Caco-2 (cell line): ENCODE data around the gene CWC15. TPM values are rescaled to one million over a fixed set of nuclear protein-coding genes. Genes with fewer than 3 reads are reported as not detected.
A peak's percentile ranks its signal among the peaks of the same experiment; 100 is the strongest.

Experiments used
- BruUV-seq: library from RNA; stranded (reverse); fragments of 400-500 nt; replicated peaks from 2 replicates; lab custom pipeline; 2021; lab: Mats Ljungman, UMichigan
- CTCF ChIA-PET: fragments of 300-600 bp; sonication (Branson Sonifier 250); formaldehyde crosslinking; loops from one replicate; lab custom pipeline; 2022; ENCODE audit warnings: antibody characterized with exemption; lab: Charles Lee
- POLR2A ChIA-PET: fragments of 300-600 bp; sonication (Branson Sonifier 250); formaldehyde crosslinking; loops from one replicate; lab custom pipeline; 2022; ENCODE audit warnings: antibody characterized with exemption; lab: Charles Lee
- DNase-seq, 2 experiments: peaks; one replicate each; pipeline versions ENCODE4 v3.0.0 to v3.0.0-alpha.2; 2020 to 2022
- H3K27me3 ChIP-seq: replicated peaks from 2 replicates; pipeline ENCODE4 v1.6.0; 2011; ENCODE audit warnings: low read length; ENCODE audit not compliant: control insufficient read depth, insufficient read depth
- H3K36me3 ChIP-seq: 2 replicates; pipeline ENCODE4 v1.5.1; 2011; ENCODE audit warnings: low read length; ENCODE audit not compliant: control insufficient read depth, insufficient read depth
- H3K4me1 ChIP-seq: fragments of 250-450 bp; sonication (Bioruptor Pico); 2 replicates; pipeline ENCODE4 v1.5.1; 2020; ENCODE audit warnings: mild to moderate bottlenecking
- H3K4me3 ChIP-seq: 2 replicates; pipeline ENCODE4 v1.5.1; 2011; ENCODE audit warnings: low read depth, mild to moderate bottlenecking, control low read depth, low read length
- H3K9me3 ChIP-seq: fragments of 250-450 bp; sonication (Bioruptor Pico); 2 replicates; pipeline ENCODE4 v1.5.1; 2020; ENCODE audit warnings: mild to moderate bottlenecking, moderate library complexity
- H3K27ac Mint-ChIP-seq: one replicate; pipeline ENCODE4 v1.8.0; 2022; ENCODE audit warnings: mixed read lengths; ENCODE audit not compliant: unreplicated experiment
- H3K27me3 Mint-ChIP-seq: one replicate; pipeline ENCODE4 v1.8.0; 2022; ENCODE audit warnings: mixed read lengths; ENCODE audit not compliant: insufficient read depth, unreplicated experiment
- H3K36me3 Mint-ChIP-seq: one replicate; pipeline ENCODE4 v1.8.0; 2022; ENCODE audit warnings: mild to moderate bottlenecking, mixed read lengths; ENCODE audit not compliant: insufficient read depth, unreplicated experiment
- H3K4me1 Mint-ChIP-seq: one replicate; pipeline ENCODE4 v1.8.0; 2022; ENCODE audit warnings: low read depth, mixed read lengths; ENCODE audit not compliant: unreplicated experiment
- H3K4me3 Mint-ChIP-seq: one replicate; pipeline ENCODE4 v1.8.0; 2022; ENCODE audit warnings: mild to moderate bottlenecking, moderate library complexity, mixed read lengths; ENCODE audit not compliant: unreplicated experiment
- H3K9me3 Mint-ChIP-seq: one replicate; pipeline ENCODE4 v1.8.0; 2022; ENCODE audit warnings: mixed read lengths; ENCODE audit not compliant: unreplicated experiment
- intact Hi-C: fragments of 100-400 bp; cut with micrococcal nuclease; formaldehyde crosslinking; loops from one replicate; pipeline ENCODE4 v1.10.0; 2022; ENCODE audit not compliant: unreplicated experiment
- total RNA-seq: library from RNA; stranded (reverse); gene quantifications from 2 replicates; pipeline ENCODE4 v1.2.3, GENCODE V29; 2022
- TF ChIP-seq, protein P1 (sequence below), 2 experiments: fragments of 200-600 bp in 1 of 2; IDR thresholded peaks; 1 replicate in 1 of 2; 2 replicates in 1 of 2; pipeline versions ENCODE4 v1.5.1 to v1.8.0; 2011 to 2022; ENCODE audit warnings: antibody characterized with exemption in 1 of 2, control low read depth in 1 of 2, inconsistent platforms in 1 of 2, low read depth in 1 of 2, low read length in 1 of 2, mild to moderate bottlenecking in 1 of 2, moderate library complexity in 1 of 2; ENCODE audit not compliant: insufficient read depth in 1 of 2, severe bottlenecking in 1 of 2, unreplicated experiment in 1 of 2

CWC15 gene
- total RNA-seq, 1 experiment from 2014 or later, result 137 TPM

DNA sequence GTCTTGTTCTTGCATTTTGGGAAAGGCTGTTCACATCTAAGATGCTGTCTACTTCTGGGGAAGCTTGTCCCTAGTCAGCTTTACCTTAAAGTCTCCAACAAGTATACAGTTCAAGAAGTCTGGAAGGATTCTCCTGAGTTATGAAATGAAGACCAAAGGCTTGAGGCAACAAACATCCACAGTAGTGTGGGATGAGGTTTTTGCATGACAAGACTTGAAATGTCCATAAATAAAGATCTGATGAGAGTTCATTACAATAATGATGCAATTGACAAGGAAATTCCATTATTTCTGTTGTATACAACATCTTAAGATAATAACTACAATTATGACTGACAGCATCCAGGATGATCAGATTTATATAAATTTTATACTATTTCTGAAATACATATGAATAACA is 30.4 kb upstream of the CWC15 start:
- CTCF ChIA-PET, result no interaction called here
- Mint-ChIP-seq H3K27ac (no peak overlapping the region), H3K4me3 (no peak overlapping the region), H3K27me3 (peaks cover 23% of the 10 kb centered on the region), H3K4me1 (no peaks in the 10 kb centered on the region), H3K36me3 (no peaks in the 10 kb centered on the region), H3K9me3 (peaks cover 9% of the 10 kb centered on the region)
- TF ChIP-seq, protein P1, sequence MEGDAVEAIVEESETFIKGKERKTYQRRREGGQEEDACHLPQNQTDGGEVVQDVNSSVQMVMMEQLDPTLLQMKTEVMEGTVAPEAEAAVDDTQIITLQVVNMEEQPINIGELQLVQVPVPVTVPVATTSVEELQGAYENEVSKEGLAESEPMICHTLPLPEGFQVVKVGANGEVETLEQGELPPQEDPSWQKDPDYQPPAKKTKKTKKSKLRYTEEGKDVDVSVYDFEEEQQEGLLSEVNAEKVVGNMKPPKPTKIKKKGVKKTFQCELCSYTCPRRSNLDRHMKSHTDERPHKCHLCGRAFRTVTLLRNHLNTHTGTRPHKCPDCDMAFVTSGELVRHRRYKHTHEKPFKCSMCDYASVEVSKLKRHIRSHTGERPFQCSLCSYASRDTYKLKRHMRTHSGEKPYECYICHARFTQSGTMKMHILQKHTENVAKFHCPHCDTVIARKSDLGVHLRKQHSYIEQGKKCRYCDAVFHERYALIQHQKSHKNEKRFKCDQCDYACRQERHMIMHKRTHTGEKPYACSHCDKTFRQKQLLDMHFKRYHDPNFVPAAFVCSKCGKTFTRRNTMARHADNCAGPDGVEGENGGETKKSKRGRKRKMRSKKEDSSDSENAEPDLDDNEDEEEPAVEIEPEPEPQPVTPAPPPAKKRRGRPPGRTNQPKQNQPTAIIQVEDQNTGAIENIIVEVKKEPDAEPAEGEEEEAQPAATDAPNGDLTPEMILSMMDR (IDR thresholded peaks at IDR 0.05; ENCODE audit: insufficient read depth in 1 of 2, low read depth in 1 of 2, low read length in 1 of 2, severe bottlenecking in 1 of 2, unreplicated experiment in 1 of 2), result no peak
- intact Hi-C loops, result no loop called here
- POLR2A ChIA-PET, result no interaction called here
- no TSS peak for BruUV-seq
- no peak overlapping the region for H3K4me3 ChIP-seq
- H3K27me3 ChIP-seq, result no peaks in the 10 kb centered on the region
- no peaks in the 10 kb centered on the region for H3K36me3 ChIP-seq
- H3K9me3 ChIP-seq, result no peaks in the 10 kb centered on the region
- no peak for DNase-seq
- H3K4me1 ChIP-seq, result no peaks in the 10 kb centered on the region

GRCh38 chr11:94998285-94998684 is 24.9 kb upstream of the CWC15 start:
- ChIA-PET POLR2A (no interaction called here), CTCF (no interaction called here)
- TF ChIP-seq, protein P1 (IDR thresholded peaks at IDR 0.05; ENCODE audit: insufficient read depth in 1 of 2, low read depth in 1 of 2, low read length in 1 of 2, severe bottlenecking in 1 of 2, unreplicated experiment in 1 of 2), result no peak
- no peaks in the 10 kb centered on the region for H3K27me3 ChIP-seq
- BruUV-seq, result no TSS peak
- H3K36me3 ChIP-seq, result no peaks in the 10 kb centered on the region
- Mint-ChIP-seq H3K27ac (no peak overlapping the region), H3K4me3 (no peak overlapping the region), H3K9me3 (no peaks in the 10 kb centered on the region), H3K36me3 (no peaks in the 10 kb centered on the region), H3K4me1 (no peaks in the 10 kb centered on the region), H3K27me3 (peaks cover 3% of the 10 kb centered on the region)
- H3K4me1 ChIP-seq, result 0 out of 2 replicates have a peak, but pooled peaks cover 4% of the 10 kb centered on the region
- H3K4me3 ChIP-seq, result no peak overlapping the region
- DNase-seq, result no peak
- no peaks in the 10 kb centered on the region for H3K9me3 ChIP-seq
- intact Hi-C loops, result no loop called here

DNA sequence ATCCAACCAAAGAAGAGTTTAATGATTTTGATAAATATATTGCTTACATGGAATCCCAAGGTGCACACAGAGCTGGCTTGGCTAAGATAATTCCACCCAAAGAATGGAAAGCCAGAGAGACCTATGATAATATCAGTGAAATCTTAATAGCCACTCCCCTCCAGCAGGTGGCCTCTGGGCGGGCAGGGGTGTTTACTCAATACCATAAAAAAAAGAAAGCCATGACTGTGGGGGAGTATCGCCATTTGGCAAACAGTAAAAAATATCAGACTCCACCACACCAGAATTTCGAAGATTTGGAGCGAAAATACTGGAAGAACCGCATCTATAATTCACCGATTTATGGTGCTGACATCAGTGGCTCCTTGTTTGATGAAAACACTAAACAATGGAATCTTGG is 24.1 kb upstream of the CWC15 start:
- 0 out of 2 replicates have a peak, but pooled peaks cover 4% of the 10 kb centered on the region for H3K4me1 ChIP-seq
- intact Hi-C loops, result loop anchor here (1.0 kb wide), 1 partner anchor 141 kb away; no protein-coding TSS in a partner anchor
- DNase-seq, result peak in 1 of 2 experiments; percentile 54
- POLR2A ChIA-PET, result no interaction called here
- no peak overlapping the region for H3K27ac Mint-ChIP-seq
- no peaks in the 10 kb centered on the region for H3K36me3 ChIP-seq
- no TSS peak for BruUV-seq
- H3K4me3 ChIP-seq, result no peak overlapping the region
- H3K36me3 Mint-ChIP-seq, result no peaks in the 10 kb centered on the region
- H3K9me3 Mint-ChIP-seq, result no peaks in the 10 kb centered on the region
- H3K27me3 Mint-ChIP-seq, result peaks cover 3% of the 10 kb centered on the region
- H3K4me3 Mint-ChIP-seq, result no peak overlapping the region
- CTCF ChIA-PET, result no interaction called here
- no peaks in the 10 kb centered on the region for H3K27me3 ChIP-seq
- TF ChIP-seq, protein P1 (IDR thresholded peaks at IDR 0.05; ENCODE audit: insufficient read depth in 1 of 2, low read depth in 1 of 2, low read length in 1 of 2, severe bottlenecking in 1 of 2, unreplicated experiment in 1 of 2), result peak; percentile 46 to 58
- no peaks in the 10 kb centered on the region for H3K9me3 ChIP-seq
- H3K4me1 Mint-ChIP-seq, result no peaks in the 10 kb centered on the region
